Measurements from ENCODE around the gene SLCO4A1.

- TF ChIP-seq CTCF (IDR thresholded peaks at IDR 0.05) (no peak), POLR2A (IDR thresholded peaks at IDR 0.05) (no peak)
Observed at GRCh38 chr20:62703853-62704228, 61.5 kb downstream of the SLCO4A1 start.
